IPS-20b (cell line): ENCODE results near the gene TF.

Experiments used
- H3K27ac ChIP-seq: one replicate; pipeline ENCODE4 v1.5.1; 2013; ENCODE audit warnings: low read length
- H3K27me3 ChIP-seq: 2 replicates; pipeline ENCODE4 v1.6.1; 2013; ENCODE audit warnings: mild to moderate bottlenecking, low read length, inconsistent platforms; ENCODE audit not compliant: insufficient read depth
- H3K36me3 ChIP-seq: 2 replicates; pipeline ENCODE4 v1.6.1; 2013; ENCODE audit warnings: low read depth, mild to moderate bottlenecking, inconsistent platforms, low read length, moderate library complexity; ENCODE audit not compliant: insufficient read depth
- H3K4me1 ChIP-seq: 2 replicates; pipeline ENCODE4 v1.6.1; 2013; ENCODE audit warnings: mild to moderate bottlenecking, control low read depth, inconsistent platforms, low read length, moderate library complexity; ENCODE audit not compliant: insufficient read depth
- H3K4me3 ChIP-seq: 2 replicates; pipeline ENCODE4 v1.5.1; 2013; ENCODE audit warnings: mild to moderate bottlenecking, low read length, inconsistent platforms
- H3K9ac ChIP-seq: 2 replicates; pipeline ENCODE4 v1.6.1; 2013; ENCODE audit warnings: low read depth, mild to moderate bottlenecking, inconsistent platforms, low read length, moderate library complexity
- H3K9me3 ChIP-seq: 2 replicates; pipeline ENCODE4 v1.6.1; 2013; ENCODE audit warnings: mild to moderate bottlenecking, low read depth, low read length, inconsistent platforms; ENCODE audit not compliant: insufficient read depth

Gene TF

GRCh38 chr3:133745981-133746711 lies at the start of gene TF:
Gene TF, plus strand, starts transcription at chr3:133746393. Its CDS starts 48 bp downstream, at chr3:133746441.
- Histone ChIP-seq H3K36me3 (no peaks in the 10 kb centered on the region), H3K4me3 (peak within 1 kb of the TSS; percentile 73; the same call in 1 of the 2 replicates), H3K27ac (no peak within 1 kb of the TSS), H3K9ac (peak within 1 kb of the TSS; percentile 48; the same call in 1 of the 2 replicates), H3K4me1 (no peaks in the 10 kb centered on the region), H3K27me3 (peaks cover 50% of the 10 kb centered on the region), H3K9me3 (no peaks in the 10 kb centered on the region)

GRCh38 chr3:133697960-133698359 lies 48.2 kb upstream of the TF start:
- no peaks in the 10 kb centered on the region for H3K9me3 ChIP-seq
- no peaks in the 10 kb centered on the region for H3K36me3 ChIP-seq
- no peak overlapping the region for H3K27ac ChIP-seq
- no peaks in the 10 kb centered on the region for H3K27me3 ChIP-seq
- no peak overlapping the region for H3K4me3 ChIP-seq
- no peaks in the 10 kb centered on the region for H3K4me1 ChIP-seq
- no peak overlapping the region for H3K9ac ChIP-seq

- H3K36me3 ChIP-seq = no peaks in the 10 kb centered on the region
- no peak overlapping the region for H3K27ac ChIP-seq
- H3K4me1 ChIP-seq = no peaks in the 10 kb centered on the region
- H3K9me3 ChIP-seq = no peaks in the 10 kb centered on the region
- H3K4me3 ChIP-seq = no peak overlapping the region
- no peaks in the 10 kb centered on the region for H3K27me3 ChIP-seq
- no peak overlapping the region for H3K9ac ChIP-seq
Observed at GRCh38 chr3:133699467-133699866, 46.7 kb upstream of the TF start.

- no peaks in the 10 kb centered on the region for H3K36me3 ChIP-seq
- H3K4me1 ChIP-seq = no peaks in the 10 kb centered on the region
- no peak overlapping the region for H3K4me3 ChIP-seq
- no peak overlapping the region for H3K27ac ChIP-seq
- H3K27me3 ChIP-seq = no peaks in the 10 kb centered on the region
- H3K9ac ChIP-seq = no peak overlapping the region
- H3K9me3 ChIP-seq = no peaks in the 10 kb centered on the region
Observed at GRCh38 chr3:133699903-133700302, 46.3 kb upstream of the TF start.

- H3K9ac ChIP-seq = no peak overlapping the region
- no peaks in the 10 kb centered on the region for H3K36me3 ChIP-seq
- no peak overlapping the region for H3K4me3 ChIP-seq
- H3K9me3 ChIP-seq = no peaks in the 10 kb centered on the region
- H3K27ac ChIP-seq = no peak overlapping the region
- no peaks in the 10 kb centered on the region for H3K4me1 ChIP-seq
- no peaks in the 10 kb centered on the region for H3K27me3 ChIP-seq
Observed at GRCh38 chr3:133700351-133700750, 45.8 kb upstream of the TF start.

GRCh38 chr3:133701435-133702358 lies 44.5 kb upstream of the TF start:
- Histone ChIP-seq H3K27me3 (0 out of 2 replicates have a peak, but pooled peaks cover 2% of the 10 kb centered on the region), H3K9me3 (no peaks in the 10 kb centered on the region), H3K4me3 (no peak overlapping the region), H3K36me3 (no peaks in the 10 kb centered on the region), H3K9ac (no peak overlapping the region), H3K27ac (no peak overlapping the region), H3K4me1 (no peaks in the 10 kb centered on the region)

- no peak overlapping the region for H3K9ac ChIP-seq
- H3K9me3 ChIP-seq = no peaks in the 10 kb centered on the region
- H3K36me3 ChIP-seq = no peaks in the 10 kb centered on the region
- no peak overlapping the region for H3K4me3 ChIP-seq
- no peaks in the 10 kb centered on the region for H3K4me1 ChIP-seq
- peaks cover 11% of the 10 kb centered on the region for H3K27me3 ChIP-seq
- no peak overlapping the region for H3K27ac ChIP-seq
Observed at GRCh38 chr3:133703915-133704314, 42.3 kb upstream of the TF start.

GRCh38 chr3:133706033-133706432 lies 40.2 kb upstream of the TF start:
- peaks cover 25% of the 10 kb centered on the region for H3K27me3 ChIP-seq
- H3K4me1 ChIP-seq = no peaks in the 10 kb centered on the region
- H3K4me3 ChIP-seq = no peak overlapping the region
- H3K36me3 ChIP-seq = no peaks in the 10 kb centered on the region
- H3K27ac ChIP-seq = no peak overlapping the region
- no peaks in the 10 kb centered on the region for H3K9me3 ChIP-seq
- no peak overlapping the region for H3K9ac ChIP-seq

- H3K27ac ChIP-seq = no peak overlapping the region
- no peaks in the 10 kb centered on the region for H3K4me1 ChIP-seq
- H3K36me3 ChIP-seq = no peaks in the 10 kb centered on the region
- H3K27me3 ChIP-seq = peaks cover 30% of the 10 kb centered on the region
- H3K9me3 ChIP-seq = no peaks in the 10 kb centered on the region
- H3K9ac ChIP-seq = no peak overlapping the region
- H3K4me3 ChIP-seq = no peak overlapping the region
Observed at GRCh38 chr3:133709139-133709750, 36.9 kb upstream of the TF start.

- peaks cover 30% of the 10 kb centered on the region for H3K27me3 ChIP-seq
- no peaks in the 10 kb centered on the region for H3K9me3 ChIP-seq
- no peaks in the 10 kb centered on the region for H3K36me3 ChIP-seq
- no peak overlapping the region for H3K27ac ChIP-seq
- no peaks in the 10 kb centered on the region for H3K4me1 ChIP-seq
- no peak overlapping the region for H3K4me3 ChIP-seq
- H3K9ac ChIP-seq = no peak overlapping the region
Observed at GRCh38 chr3:133711013-133711412, 35.2 kb upstream of the TF start.

- Histone ChIP-seq H3K9ac (no peak overlapping the region), H3K4me1 (no peaks in the 10 kb centered on the region), H3K4me3 (no peak overlapping the region), H3K36me3 (no peaks in the 10 kb centered on the region), H3K27ac (no peak overlapping the region), H3K27me3 (peaks cover 25% of the 10 kb centered on the region), H3K9me3 (no peaks in the 10 kb centered on the region)
Observed at GRCh38 chr3:133712017-133712416, 34.2 kb upstream of the TF start.
